GM18507 (cell line): ENCODE data around the gene RAD50.
A peak's percentile ranks its signal among the peaks of the same experiment; 100 is the strongest.
"Not testable (repeated sequence)": the region's sequence is repeated elsewhere in the genome, so short reads cannot be mapped to it uniquely, and the experiment has no call there.

Experiments
- DNase-seq: peaks from one replicate; pipeline ENCODE4 v3.0.0; 2011; ENCODE audit warnings: low read depth; ENCODE audit not compliant: insufficient read length; ENCODE audit errors: extremely low spot score
- FAIRE-seq: peaks from 2 replicates; lab custom pipeline; 2011; peaks lifted over from hg19 to GRCh38; lab: Jason Lieb, UNC

The RAD50 gene

GRCh38 chr5:132622608-132623007, 65.8 kb downstream of the RAD50 start:
- FAIRE-seq (peak; percentile 29), DNase-seq (no peak)

GRCh38 chr5:132627470-132627869, 70.7 kb downstream of the RAD50 start:
- FAIRE-seq: no peak
- DNase-seq: no peak

- DNase-seq (no peak), FAIRE-seq (peak; percentile 64)
These were observed 72.0 kb downstream of the RAD50 start for GRCh38 chr5:132628814-132629213.

- FAIRE-seq: peak; percentile 59
These were observed 72.6 kb downstream of the RAD50 start for GRCh38 chr5:132629230-132629944.

GRCh38 chr5:132633587-132633986, 76.8 kb downstream of the RAD50 start:
- not testable (repeated sequence) for DNase-seq, FAIRE-seq

More at GRCh38 chr5:132629230-132629944, 72.6 kb downstream of the RAD50 start:
- DNase-seq: no peak

- FAIRE-seq (peak; percentile 84), DNase-seq (no peak)
These were observed 79.1 kb downstream of the RAD50 start for GRCh38 chr5:132635873-132636272.

GRCh38 chr5:132637241-132637640, 80.5 kb downstream of the RAD50 start:
- FAIRE-seq (no peak), DNase-seq (no peak)

GRCh38 chr5:132639706-132640130, 82.9 kb downstream of the RAD50 start:
- DNase-seq (no peak), FAIRE-seq (peak; percentile 97)

- DNase-seq: no peak
- peak; percentile 71 for FAIRE-seq
These were observed 83.8 kb downstream of the RAD50 start for GRCh38 chr5:132640613-132641012.

- FAIRE-seq (peak; percentile 78), DNase-seq (no peak)
These were observed 84.5 kb downstream of the RAD50 start for GRCh38 chr5:132641241-132641723.

GRCh38 chr5:132641841-132642240, 85.1 kb downstream of the RAD50 start:
- FAIRE-seq (no peak), DNase-seq (no peak)

- no peak for DNase-seq
- FAIRE-seq: no peak
These were observed 87.4 kb downstream of the RAD50 start for GRCh38 chr5:132644177-132644576.

- DNase-seq (no peak), FAIRE-seq (no peak)
These were observed 89.9 kb downstream of the RAD50 start for GRCh38 chr5:132646583-132647266.

- DNase-seq (no peak), FAIRE-seq (no peak)
These were observed 90.7 kb downstream of the RAD50 start for GRCh38 chr5:132647473-132647872.

GRCh38 chr5:132648355-132648754, 91.6 kb downstream of the RAD50 start:
- DNase-seq (no peak), FAIRE-seq (no peak)

- FAIRE-seq (no peak), DNase-seq (no peak)
These were observed 95.2 kb downstream of the RAD50 start for GRCh38 chr5:132651838-132652469.

GRCh38 chr5:132653716-132654115, 96.9 kb downstream of the RAD50 start:
- DNase-seq (no peak), FAIRE-seq (no peak)

GRCh38 chr5:132655821-132656773, 99.3 kb downstream of the RAD50 start:
- DNase-seq (no peak), FAIRE-seq (peak; percentile 31)

GRCh38 chr5:132656774-132657355, 100.1 kb downstream of the RAD50 start:
- no peak for DNase-seq
- FAIRE-seq: no peak
